ENCODE measurements around the gene CARS2. TPM values are rescaled to one million over a fixed set of nuclear protein-coding genes. Genes with fewer than 3 reads are reported as not detected.

The CARS2 gene
- total RNA-seq, 8 experiments from 2014 or later: 35.6 to 64.2 (median 55.0) TPM

DNA sequence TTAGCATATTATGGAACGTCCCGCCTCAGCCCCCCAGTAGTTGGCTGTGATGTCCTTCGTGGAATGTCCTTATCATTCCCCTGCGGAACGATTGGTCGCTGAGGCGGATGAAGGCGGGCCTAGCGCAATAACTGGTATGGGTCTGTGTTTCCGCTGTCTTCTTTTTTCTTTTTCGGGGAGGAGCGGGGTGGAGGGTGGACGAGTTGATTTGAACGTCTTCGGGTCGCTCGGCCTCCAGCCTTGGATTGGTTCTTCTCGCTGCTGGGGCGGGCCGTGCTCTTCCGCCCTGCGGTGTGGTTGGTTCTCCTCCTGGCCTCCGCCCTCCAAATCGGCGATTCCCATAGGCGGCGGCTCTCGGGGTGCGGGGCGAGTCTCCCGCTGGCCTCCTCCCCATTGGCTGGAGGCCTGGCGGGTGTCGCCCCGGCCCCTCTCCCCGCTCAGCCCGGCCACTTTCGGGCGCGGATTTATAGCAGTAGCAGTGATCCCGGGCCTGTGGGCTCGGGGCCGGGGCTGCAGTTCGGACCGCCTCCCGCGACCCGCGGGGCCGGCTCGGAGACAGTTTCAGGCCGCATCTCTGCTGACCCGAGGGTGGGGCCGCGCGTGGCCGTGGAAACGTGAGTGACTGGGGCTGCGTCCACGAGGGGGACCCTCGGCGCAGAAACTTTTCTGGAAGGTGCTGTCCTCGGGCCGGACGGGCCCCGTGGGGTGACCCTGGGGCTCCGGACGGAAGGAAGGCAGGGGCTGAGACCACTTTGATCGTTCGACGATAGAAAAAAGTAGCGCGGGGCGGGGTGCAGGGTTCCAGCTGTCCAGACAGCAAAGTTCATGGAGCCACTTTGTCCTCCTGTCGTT, 9.7 kb upstream of the CARS2 start:
- Histone ChIP-seq H3K4me1 (replicated peaks in 1 of 2) (no peaks in the 10 kb centered on the region), H3K27ac (no peak overlapping the region), H3K4me3 (peak overlapping the region; percentile 62 to 95 (median 83))
- WGBS, 10 experiments: 0 to 3% (median 0%) methylated on average over 3 to 13 of the region's 74 CpGs; no CpG with 5 or more reads in 2 of the 10 experiments
- in situ Hi-C loops (cut with MboI; ENCODE audit: low pct_unique_long_range_greater_than_20kb in 2 of 9, low sequenced_read_pairs in 9 of 9, unreplicated experiment in 9 of 9): no loop called here
- peak; percentile 50 to 72 (median 68) for ATAC-seq (replicated peaks in 6 of 8)

DNA sequence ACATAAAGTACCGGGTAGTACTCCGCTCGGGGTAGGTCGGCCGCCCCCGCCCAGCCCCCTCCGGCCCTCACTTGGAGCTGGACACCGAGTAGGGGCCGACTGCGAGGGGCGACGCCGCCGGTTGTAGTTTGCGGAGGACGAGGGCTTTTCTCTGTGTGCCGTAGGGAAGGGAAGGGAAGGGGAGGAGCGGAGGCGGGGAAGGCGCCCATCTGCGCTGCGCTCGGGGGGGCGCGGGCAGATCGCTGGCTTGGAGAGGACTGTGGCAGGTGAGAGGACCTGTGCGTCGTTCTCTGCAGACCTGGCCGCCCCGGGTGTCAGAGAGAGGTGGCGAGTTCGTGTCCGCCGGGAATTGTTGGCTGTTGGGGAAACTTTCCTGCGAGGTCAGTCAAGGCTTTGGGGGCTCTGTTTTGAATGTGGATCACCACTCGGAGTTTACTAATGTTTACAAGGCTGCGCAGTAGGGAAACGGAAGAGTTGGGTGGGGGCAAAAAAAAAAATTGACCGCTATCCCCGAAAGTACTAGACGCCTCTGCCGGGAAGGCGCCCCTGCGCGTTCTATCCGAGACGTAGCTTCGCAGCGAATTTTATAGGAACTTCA, 9.0 kb upstream of the CARS2 start:
- peak overlapping the region; percentile 61 to 95 (median 83) for H3K4me3 ChIP-seq
- in situ Hi-C loops (cut with MboI; ENCODE audit: low pct_unique_long_range_greater_than_20kb in 2 of 9, low sequenced_read_pairs in 9 of 9, unreplicated experiment in 9 of 9): no loop called here
- peak in 5 of 8 experiments; percentile 0 to 1 (median 0) for ATAC-seq (replicated peaks in 6 of 8)
- 0 to 5% (median 0%) methylated on average over 1 to 15 of the region's 49 CpGs; no CpG with 5 or more reads in 3 of the 10 experiments for WGBS, 10 experiments
- no peaks in the 10 kb centered on the region for H3K4me1 ChIP-seq (replicated peaks in 1 of 2)
- peak overlapping the region; percentile 87 to 96 for H3K27ac ChIP-seq

DNA sequence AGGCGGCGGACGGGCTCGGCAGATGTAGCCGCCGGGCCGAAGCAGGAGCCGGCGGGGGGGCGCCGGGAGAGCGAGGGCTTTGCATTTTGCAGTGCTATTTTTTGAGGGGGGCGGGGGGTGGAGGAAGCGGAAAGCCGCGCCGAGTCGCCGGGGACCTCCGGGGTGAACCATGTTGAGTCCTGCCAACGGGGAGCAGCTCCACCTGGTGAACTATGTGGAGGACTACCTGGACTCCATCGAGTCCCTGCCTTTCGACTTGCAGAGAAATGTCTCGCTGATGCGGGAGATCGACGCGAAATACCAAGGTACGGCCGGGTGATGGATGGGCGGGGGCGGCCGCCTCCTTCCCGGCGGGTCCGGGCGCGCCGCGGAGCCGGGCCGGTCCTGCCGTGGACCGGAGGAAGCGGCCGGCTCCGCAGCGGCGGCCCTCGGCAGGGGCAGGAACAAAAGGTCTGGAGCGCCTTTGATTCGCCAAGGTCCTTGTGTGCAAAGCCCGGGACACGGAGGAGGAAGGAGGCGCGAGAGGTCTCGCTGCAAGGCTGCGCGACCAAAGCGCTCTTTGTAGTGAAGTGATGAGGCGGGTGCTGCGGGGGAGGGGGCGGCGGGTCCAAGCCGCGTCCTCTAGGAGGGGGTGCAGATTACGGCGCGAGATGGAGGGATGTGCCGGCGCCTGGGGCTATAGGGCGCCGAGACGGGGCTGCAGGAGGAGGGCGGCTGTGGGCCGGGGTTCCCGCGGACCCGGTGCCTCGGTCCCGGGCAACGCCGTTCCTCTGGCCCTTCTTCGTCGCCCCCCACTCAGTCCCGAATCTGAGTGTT, 8.3 kb upstream of the CARS2 start:
- in situ Hi-C loops (cut with MboI; ENCODE audit: low pct_unique_long_range_greater_than_20kb in 2 of 9, low sequenced_read_pairs in 9 of 9, unreplicated experiment in 9 of 9): no loop called here
- H3K4me1 ChIP-seq (replicated peaks in 1 of 2): no peaks in the 10 kb centered on the region
- WGBS, 10 experiments: 0% methylated on average over 1 to 11 of the region's 86 CpGs; no CpG with 5 or more reads in 8 of the 10 experiments
- H3K27ac ChIP-seq: peak overlapping the region; percentile 87 to 96
- peak overlapping the region; percentile 61 to 95 (median 83) for H3K4me3 ChIP-seq
- ATAC-seq (replicated peaks in 6 of 8): peak in 1 of 8 experiments; percentile 0

- 3% methylated on average over 8 of the region's 45 CpGs; no CpG with 5 or more reads in 9 of the 10 experiments for WGBS, 10 experiments
- Histone ChIP-seq H3K4me3 (peak within 1 kb of the TSS; percentile 79 to 95 (median 86)), H3K27ac (peak within 1 kb of the TSS; percentile 98 to 100), H3K4me1 (replicated peaks in 1 of 2) (no peaks in the 10 kb centered on the region)
- in situ Hi-C loops (cut with MboI; ENCODE audit: low pct_unique_long_range_greater_than_20kb in 2 of 9, low sequenced_read_pairs in 9 of 9, unreplicated experiment in 9 of 9): no loop called here
- no peak for ATAC-seq (replicated peaks in 6 of 8)
Observed at GRCh38 chr13:110713642-110713952, 7.7 kb upstream of the CARS2 start, which contains the start of gene ING1. ING1 (plus strand) TSS chr13:110713700; CDS start chr13:110714150, 450 bp downstream.

- peak overlapping the region; percentile 79 to 95 (median 86) for H3K4me3 ChIP-seq
- ATAC-seq (replicated peaks in 6 of 8): peak; percentile 34 to 67 (median 60)
- peak overlapping the region; percentile 98 to 100 for H3K27ac ChIP-seq
- 0 to 1% (median 0%) methylated on average over 1 to 21 of the region's 68 CpGs; no CpG with 5 or more reads in 6 of the 10 experiments for WGBS, 10 experiments
- H3K4me1 ChIP-seq (replicated peaks in 1 of 2): no peaks in the 10 kb centered on the region
- in situ Hi-C loops (cut with MboI; ENCODE audit: low pct_unique_long_range_greater_than_20kb in 2 of 9, low sequenced_read_pairs in 9 of 9, unreplicated experiment in 9 of 9): no loop called here
Observed at GRCh38 chr13:110712849-110713641, 7.1 kb upstream of the CARS2 start.

- H3K27ac ChIP-seq: peak overlapping the region; percentile 98 to 100
- WGBS, 10 experiments: 0 to 1% (median 0%) methylated on average over 1 to 13 of the region's 58 CpGs; no CpG with 5 or more reads in 1 of the 10 experiments
- H3K4me3 ChIP-seq: peak overlapping the region; percentile 79 to 95 (median 86)
- no peaks in the 10 kb centered on the region for H3K4me1 ChIP-seq (replicated peaks in 1 of 2)
- peak; percentile 8 to 22 (median 15) for ATAC-seq (replicated peaks in 6 of 8)
- in situ Hi-C loops (cut with MboI; ENCODE audit: low pct_unique_long_range_greater_than_20kb in 2 of 9, low sequenced_read_pairs in 9 of 9, unreplicated experiment in 9 of 9): no loop called here
Observed at GRCh38 chr13:110712081-110712848, 6.3 kb upstream of the CARS2 start.

- ATAC-seq (replicated peaks in 6 of 8): no peak
- 0 to 89% (median 65%) methylated on average over 1 to 3 of the region's 8 CpGs; no CpG with 5 or more reads in 6 of the 10 experiments for WGBS, 10 experiments
- peak overlapping the region; percentile 69 to 73 for H3K27ac ChIP-seq
- H3K4me3 ChIP-seq: peak overlapping the region; percentile 61 to 77 (median 73)
- peaks cover 3 to 24% of the 10 kb centered on the region in 2 donors for H3K4me1 ChIP-seq (replicated peaks in 1 of 2)
- in situ Hi-C loops (cut with MboI; ENCODE audit: low pct_unique_long_range_greater_than_20kb in 2 of 9, low sequenced_read_pairs in 9 of 9, unreplicated experiment in 9 of 9): no loop called here
Observed at GRCh38 chr13:110706570-110707372, 855 bp upstream of the CARS2 start.

DNA sequence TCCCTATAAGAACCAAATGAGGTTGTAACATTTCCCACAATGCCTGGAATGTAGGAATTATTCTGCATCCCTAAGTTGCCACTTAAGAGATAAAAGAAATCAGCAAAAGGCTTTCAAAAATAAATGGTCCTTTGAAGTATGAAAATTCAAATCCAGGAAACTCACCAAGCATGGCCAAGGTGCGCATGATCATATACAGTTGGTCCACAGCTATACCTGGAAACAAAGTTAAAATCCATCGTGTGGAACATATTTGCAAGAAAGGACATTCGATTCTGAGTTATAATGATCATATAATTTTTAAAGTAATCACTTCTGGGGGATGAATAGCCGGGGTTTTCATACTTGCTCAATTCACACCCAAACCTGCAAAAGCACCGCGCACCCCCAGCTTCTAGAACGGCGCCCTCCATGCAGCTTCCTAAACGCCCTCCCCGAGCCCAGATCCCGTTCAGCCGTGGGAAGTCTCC, 525 bp downstream of the CARS2 start:
- 0 to 40% (median 6%) methylated on average over 1 to 5 of the region's 12 CpGs; no CpG with 5 or more reads in 1 of the 10 experiments for WGBS, 10 experiments
- in situ Hi-C loops (cut with MboI; ENCODE audit: low pct_unique_long_range_greater_than_20kb in 2 of 9, low sequenced_read_pairs in 9 of 9, unreplicated experiment in 9 of 9): no loop called here
- peak overlapping the region; percentile 85 to 91 for H3K27ac ChIP-seq
- no peak for ATAC-seq (replicated peaks in 6 of 8)
- peak overlapping the region; percentile 61 to 77 (median 73) for H3K4me3 ChIP-seq
- peaks cover 3 to 24% of the 10 kb centered on the region in 2 donors for H3K4me1 ChIP-seq (replicated peaks in 1 of 2)

- WGBS, 10 experiments: 33 to 100% (median 90%) methylated on average over 1 to 8 of the region's 15 CpGs; no CpG with 5 or more reads in 2 of the 10 experiments
- in situ Hi-C loops (cut with MboI; ENCODE audit: low pct_unique_long_range_greater_than_20kb in 2 of 9, low sequenced_read_pairs in 9 of 9, unreplicated experiment in 9 of 9): no loop called here
- peak in 3 of 8 experiments; percentile 18 to 48 (median 35) for ATAC-seq (replicated peaks in 6 of 8)
- Histone ChIP-seq H3K27ac (peak overlapping the region in 1 of 2 donors; percentile 40), H3K4me3 (peak overlapping the region in 1 of 5 donors; percentile 6), H3K4me1 (replicated peaks in 1 of 2) (peaks cover 3 to 24% of the 10 kb centered on the region in 2 donors)
Observed at GRCh38 chr13:110702591-110703526, 3.1 kb downstream of the CARS2 start.

GRCh38 chr13:110702089-110702488, 3.8 kb downstream of the CARS2 start:
- Histone ChIP-seq H3K4me3 (no peak overlapping the region), H3K4me1 (replicated peaks in 1 of 2) (peaks cover 3 to 24% of the 10 kb centered on the region in 2 donors), H3K27ac (no peak overlapping the region)
- 0 to 60% (median 57%) methylated on average over 1 to 3 of the region's 3 CpGs; no CpG with 5 or more reads in 5 of the 10 experiments for WGBS, 10 experiments
- no peak for ATAC-seq (replicated peaks in 6 of 8)
- in situ Hi-C loops (cut with MboI; ENCODE audit: low pct_unique_long_range_greater_than_20kb in 2 of 9, low sequenced_read_pairs in 9 of 9, unreplicated experiment in 9 of 9): no loop called here

Measured in motor neuron (in vitro differentiated cells).